AG04449 (cell line): ENCODE data around the gene DTX1.

Source experiments
- CTCF ChIA-PET: fragments of 350-600 bp; formaldehyde crosslinking; extraction: SDS; loops from one replicate; lab custom pipeline; 2021; ENCODE audit warnings: antibody characterized with exemption; lab: Yijun Ruan, JAX
- POLR2A ChIA-PET: fragments of 400-600, 350-600 bp; formaldehyde crosslinking; extraction: SDS; loops from one replicate; lab custom pipeline; 2020; ENCODE audit warnings: antibody characterized with exemption, inconsistent platforms; lab: Yijun Ruan, JAX
- DNase-seq: peaks from one replicate; pipeline ENCODE4 v3.0.0-alpha.2; 2010; ENCODE audit warnings: low read depth, low spot score
- H3K4me3 ChIP-seq: 2 replicates; pipeline ENCODE4 v1.5.1; 2011; ENCODE audit warnings: low read depth, mild to moderate bottlenecking, control low read depth, low read length
- CTCF ChIP-seq: IDR thresholded peaks from one replicate; pipeline ENCODE4 v1.5.1; 2011; ENCODE audit warnings: mild to moderate bottlenecking, moderate library complexity, low read length, control low read depth, inconsistent platforms; ENCODE audit not compliant: insufficient read depth; ENCODE audit errors: missing control alignments

Gene DTX1

DNA sequence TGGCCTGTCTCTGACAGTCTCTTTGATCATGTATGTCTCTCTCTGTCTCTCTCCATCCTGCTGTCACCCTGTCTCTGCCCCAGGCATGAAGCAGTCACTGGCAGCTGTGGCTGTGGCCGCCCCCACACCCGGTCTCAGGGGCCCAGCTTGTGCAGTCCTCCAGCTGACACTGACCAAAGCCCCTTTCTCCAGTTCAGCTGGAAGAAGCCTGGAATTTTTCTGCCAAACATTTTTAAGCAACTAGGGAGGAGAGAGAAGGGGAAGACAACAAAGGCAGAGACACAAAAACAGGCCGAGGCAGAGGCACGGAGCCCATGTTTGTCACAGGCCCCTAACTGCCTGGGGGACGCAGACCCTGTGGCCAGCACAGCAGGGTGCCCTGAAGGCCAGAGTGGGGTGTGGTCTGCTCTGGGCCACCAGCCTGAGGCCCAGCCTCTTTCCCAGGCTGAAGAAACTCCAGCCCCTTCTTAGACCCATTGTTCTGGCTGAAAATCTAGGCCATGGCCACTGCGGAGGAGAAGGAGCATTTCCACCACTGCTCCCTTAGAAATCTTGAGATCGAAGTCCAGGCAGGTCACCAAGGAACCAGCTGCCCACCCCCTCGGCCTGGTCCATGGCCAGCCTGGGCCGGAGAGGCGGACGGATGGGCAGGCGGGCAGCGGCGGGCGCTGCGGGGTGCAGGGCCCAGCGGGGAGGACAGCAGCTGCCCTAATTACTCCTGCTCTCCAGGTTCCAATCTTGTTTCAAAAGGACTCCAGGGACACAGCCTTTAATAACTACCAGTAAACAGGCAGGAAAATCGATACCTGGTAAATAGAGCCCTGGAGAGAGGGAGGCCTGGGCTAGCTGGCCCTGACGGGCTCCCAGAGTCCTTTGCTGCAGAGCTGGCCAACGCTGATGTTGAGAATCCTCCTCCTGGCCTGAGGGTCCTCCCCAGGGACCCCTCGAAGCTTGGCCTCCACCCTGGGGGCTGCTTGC is 14.9 kb downstream of the DTX1 start:
- TF ChIP-seq CTCF: no peak
- CTCF ChIA-PET: no interaction called here
- POLR2A ChIA-PET: no interaction called here
- DNase-seq: no peak
- H3K4me3 ChIP-seq: no peak overlapping the region

GRCh38 chr12:113072136-113072535 is 15.6 kb downstream of the DTX1 start:
- ChIA-PET CTCF (no interaction called here), POLR2A (no interaction called here)
- no peak for TF ChIP-seq CTCF
- DNase-seq: no peak
- no peak overlapping the region for H3K4me3 ChIP-seq

DNA sequence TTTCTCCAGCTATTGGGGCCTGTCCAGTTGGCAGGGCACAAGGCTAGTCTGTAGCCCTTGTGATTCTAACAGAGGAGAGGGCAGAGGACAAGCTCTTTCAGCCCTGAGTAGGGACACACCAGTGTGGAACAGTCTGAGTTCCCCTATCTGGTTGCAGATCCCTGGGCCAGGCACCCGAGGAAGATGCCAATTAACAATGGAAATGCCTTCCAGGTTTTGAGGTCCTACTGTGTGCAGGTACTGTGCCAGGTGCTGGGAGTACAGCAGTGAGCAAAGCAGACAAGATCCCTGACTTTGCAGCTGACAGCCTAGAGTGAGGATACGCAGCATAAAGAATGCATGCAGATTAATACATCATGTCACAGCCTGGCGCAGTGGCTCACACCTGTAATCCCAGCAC is 17.1 kb downstream of the DTX1 start:
- DNase-seq: no peak
- no peak overlapping the region for H3K4me3 ChIP-seq
- POLR2A ChIA-PET: no interaction called here
- CTCF ChIA-PET: interaction anchor here (0.6 kb wide), 1 partner anchor 38 kb away, joined by 3 read pairs; no protein-coding TSS in a partner anchor
- no peak for TF ChIP-seq CTCF

- ChIA-PET CTCF (no interaction called here), POLR2A (no interaction called here)
- H3K4me3 ChIP-seq: no peak overlapping the region
- no peak for TF ChIP-seq CTCF
- no peak for DNase-seq
Observed at GRCh38 chr12:113075137-113075683, 18.7 kb downstream of the DTX1 start.

DNA sequence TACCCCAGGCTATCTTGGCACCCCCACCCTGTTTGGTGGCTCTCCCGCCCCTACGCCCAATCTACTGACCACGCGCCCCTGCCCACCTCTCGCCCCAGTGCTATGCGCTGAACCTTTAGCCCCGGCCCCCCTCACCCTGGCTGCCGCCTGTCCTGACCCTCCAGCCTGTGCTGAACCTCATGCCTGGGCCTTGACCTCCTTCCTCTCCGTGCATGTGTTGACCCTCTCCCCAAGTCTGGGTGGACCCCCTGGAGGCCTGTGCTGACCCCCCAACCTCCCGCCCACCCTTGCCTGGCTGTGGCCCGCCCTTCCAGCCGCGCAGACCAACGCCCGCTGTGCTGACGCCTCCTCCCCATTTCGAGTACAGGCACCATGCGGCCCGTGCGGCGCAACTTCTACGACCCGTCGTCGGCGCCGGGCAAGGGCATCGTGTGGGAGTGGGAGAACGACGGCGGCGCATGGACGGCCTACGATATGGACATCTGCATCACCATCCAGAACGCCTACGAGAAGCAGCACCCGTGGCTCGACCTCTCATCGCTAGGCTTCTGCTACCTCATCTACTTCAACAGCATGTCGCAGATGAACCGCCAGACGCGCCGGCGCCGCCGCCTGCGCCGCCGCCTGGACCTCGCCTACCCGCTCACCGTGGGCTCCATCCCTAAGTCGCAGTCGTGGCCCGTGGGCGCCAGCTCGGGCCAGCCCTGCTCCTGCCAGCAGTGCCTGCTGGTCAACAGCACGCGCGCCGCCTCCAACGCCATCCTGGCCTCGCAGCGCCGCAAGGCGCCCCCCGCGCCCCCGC is 20.7 kb downstream of the DTX1 start:
- CTCF ChIA-PET: no interaction called here
- no peak for DNase-seq
- POLR2A ChIA-PET: no interaction called here
- no peak overlapping the region for H3K4me3 ChIP-seq
- TF ChIP-seq CTCF: no peak

GRCh38 chr12:113077859-113078255 is 21.3 kb downstream of the DTX1 start:
- POLR2A ChIA-PET: no interaction called here
- H3K4me3 ChIP-seq: no peak overlapping the region
- CTCF ChIA-PET: no interaction called here
- DNase-seq: no peak
- TF ChIP-seq CTCF: no peak
